Fibroblast of upper back skin (primary cell): ENCODE data around the gene STAP1.

Experiments used
- DNase-seq: peaks from one replicate; pipeline ENCODE4 v3.0.0-alpha.2; 2013

Gene STAP1

DNA sequence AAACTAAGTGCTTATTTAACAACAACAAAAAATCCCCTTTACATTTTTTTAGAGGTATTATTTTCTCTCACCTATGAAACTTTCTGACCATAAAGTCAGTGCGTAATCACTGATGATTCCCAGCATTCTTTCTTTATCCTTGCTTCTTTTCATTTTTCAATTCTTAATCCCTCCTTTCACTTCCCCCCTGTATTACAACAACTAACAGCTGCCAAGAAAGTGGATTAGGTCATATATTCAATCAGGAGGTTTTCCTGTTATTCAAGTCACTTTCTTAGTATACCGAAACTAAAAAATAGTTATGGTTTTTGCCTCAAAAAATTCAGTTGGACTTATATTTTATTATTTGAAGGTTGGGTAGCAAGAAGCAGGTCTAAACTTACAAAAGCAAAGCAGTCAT is 2.1 kb upstream of the STAP1 start:
- no peak for DNase-seq

DNA sequence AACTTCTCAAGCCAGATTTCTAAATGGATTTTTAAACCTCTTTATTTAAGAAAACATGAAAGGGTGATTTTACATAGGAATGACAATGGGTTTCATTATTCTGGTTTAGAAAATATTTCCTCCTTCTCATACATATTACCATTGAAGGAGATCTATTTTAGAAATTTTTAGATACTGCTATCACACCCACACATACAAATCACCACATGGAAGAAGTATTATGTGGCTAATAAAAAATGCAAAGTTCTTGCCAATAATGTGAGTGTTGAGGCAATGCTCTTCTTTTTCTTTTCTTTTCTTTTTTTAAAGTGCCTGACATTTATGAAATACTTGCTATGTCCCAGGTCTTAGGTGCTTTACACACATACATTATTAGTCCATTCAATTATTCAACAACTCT is 6.8 kb downstream of the STAP1 start:
- peak; percentile 66 for DNase-seq

DNA sequence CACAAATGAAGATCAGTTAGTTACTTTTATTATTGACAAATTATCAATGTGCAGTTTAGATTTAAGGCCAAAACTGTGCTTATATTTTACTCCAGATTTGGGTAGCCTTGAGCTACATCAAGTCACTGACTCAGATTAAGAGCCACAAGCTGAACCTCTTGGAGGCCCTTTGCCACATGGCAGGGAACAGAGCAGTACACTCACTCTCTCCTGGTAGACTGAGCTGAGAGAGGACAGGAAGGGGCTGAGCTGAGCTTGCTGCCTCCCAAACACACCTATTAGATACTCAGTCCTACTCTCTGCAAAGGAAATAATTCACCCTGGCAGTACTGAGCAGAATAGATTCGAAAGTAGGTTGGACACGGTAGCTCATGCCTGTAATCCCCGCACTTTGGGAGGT is 7.8 kb downstream of the STAP1 start:
- no peak for DNase-seq

DNA sequence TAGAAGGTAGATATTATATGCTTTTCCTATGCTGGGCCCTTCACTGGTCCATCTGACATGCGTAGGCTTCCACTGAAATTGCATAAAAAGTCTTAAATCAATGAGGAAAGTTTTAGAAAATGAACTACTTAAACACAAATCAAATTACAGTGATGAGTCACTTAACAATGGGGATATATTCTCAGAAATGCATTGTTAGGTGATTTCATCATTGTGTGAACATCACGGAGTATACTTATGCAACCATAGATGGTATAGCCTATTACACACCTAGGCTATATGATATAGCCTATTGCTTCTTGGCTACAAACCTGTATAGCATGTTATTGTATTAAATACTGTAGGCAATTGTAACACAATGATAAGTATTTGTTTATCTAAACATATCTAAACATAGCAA is 10.3 kb downstream of the STAP1 start:
- peak; percentile 56 for DNase-seq

DNA sequence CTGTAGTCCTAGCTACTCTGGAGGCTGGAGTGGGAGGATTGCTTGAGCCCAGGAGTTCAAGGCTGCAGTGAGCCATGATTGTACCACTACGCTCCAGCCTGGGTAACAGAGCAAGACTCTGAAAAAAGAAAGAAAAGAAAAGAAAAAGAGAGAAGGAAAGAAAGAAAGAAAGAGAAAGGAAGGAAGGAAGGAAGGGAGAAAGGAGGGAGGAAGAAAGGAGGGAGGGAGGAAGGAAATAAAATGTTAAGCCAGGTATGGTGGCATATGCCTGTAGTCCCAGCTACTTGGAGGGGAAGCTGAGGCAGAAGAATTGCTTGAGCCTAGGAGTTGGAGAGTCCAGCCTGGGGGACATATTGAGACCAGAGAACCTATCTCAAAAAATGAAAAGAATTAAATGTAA is 12.0 kb downstream of the STAP1 start:
- no peak for DNase-seq

DNA sequence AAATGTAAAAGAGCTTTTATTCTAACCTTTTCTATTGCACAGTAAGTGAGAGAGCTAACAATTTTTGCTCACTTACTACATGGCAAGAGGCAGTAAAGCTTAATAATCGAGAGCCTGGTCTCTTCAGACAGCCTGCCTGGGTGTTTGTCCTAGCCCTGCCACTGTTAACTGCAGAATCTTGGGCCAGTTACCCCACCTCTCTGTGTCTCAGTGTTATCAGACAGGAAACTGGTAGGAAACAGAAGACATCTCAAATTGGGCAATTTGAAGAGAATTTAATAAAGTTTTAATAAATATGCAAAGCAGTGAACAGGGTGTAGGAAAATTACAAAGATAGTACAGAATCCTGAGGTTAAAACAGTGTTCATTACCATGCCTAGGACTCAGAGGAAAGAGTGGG is 13.4 kb downstream of the STAP1 start:
- DNase-seq = no peak

DNA sequence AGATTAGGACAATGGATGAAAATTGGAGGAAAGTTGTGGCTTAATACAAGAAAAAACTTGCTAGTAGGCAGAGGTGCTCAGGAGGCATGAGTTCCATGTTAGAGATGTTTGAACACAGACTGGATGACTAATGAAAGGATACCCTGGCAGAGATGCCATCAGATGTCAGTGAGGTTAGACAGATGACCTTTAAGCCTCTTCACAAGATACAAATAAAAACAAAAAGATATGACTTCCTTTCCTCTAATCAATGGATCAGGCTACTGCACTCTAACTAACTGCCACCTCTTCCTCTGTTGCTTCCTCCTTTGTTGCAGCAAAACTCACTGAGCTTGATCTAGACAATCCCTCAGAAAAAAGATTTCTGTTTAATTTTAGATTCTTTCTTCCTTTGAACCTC is 14.7 kb downstream of the STAP1 start:
- no peak for DNase-seq

DNA sequence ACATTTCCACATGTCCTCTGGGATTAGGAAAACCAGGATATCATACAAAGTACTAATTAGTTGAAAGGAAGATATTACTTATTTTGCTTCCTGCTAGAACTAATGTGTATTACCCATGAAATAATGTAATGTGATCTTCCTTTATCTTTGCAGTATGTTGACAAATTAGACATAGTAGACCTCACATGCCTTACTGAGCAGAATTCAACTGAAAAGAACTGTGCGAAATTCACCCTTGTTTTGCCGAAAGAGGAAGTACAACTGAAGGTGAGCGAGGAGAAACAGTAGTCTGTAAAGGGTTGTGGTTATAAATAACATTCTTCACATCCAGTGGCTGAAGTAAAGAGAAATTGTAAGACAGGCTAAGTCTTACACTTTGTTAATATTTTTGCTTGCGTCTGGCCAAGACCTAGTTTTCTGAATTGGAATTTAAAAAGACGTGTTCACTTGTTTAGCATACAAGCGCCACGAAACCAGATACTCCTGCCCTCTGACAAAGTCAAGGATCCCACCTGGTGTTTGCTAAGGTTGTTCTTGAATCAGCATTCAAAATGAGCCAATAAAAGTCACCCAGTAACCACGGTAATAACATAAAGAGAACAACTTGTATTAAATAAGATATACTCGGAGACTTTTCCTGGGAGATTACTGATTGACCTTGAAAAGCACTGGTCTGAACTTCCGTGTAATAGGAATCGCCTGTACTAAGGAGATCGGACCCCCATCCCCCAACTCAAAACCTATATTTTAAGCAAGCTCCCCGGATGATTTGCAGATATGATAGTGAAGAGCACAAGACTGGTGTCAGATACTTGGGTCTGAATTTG is 16.9 kb downstream of the STAP1 start:
- DNase-seq = no peak

DNA sequence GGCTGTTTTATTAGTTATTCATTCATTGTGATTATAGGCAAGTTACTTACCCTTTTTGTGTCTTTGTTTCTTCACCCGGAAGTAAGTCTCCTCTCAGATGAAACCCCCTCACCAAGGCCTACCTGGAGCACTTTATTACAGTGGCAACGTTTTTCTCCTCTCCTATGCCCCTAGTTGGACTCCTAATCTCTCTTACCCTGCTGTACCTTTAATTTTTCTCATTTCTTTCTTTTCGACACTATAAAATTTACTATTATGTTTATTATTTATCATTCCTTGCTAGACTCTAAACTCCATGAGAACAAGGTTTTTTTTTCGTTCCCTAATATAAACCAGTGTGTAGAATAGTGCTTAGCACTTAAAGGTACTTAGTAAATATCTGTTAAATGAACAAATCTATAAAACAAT is 17.5 kb downstream of the STAP1 start:
- no peak for DNase-seq

DNA sequence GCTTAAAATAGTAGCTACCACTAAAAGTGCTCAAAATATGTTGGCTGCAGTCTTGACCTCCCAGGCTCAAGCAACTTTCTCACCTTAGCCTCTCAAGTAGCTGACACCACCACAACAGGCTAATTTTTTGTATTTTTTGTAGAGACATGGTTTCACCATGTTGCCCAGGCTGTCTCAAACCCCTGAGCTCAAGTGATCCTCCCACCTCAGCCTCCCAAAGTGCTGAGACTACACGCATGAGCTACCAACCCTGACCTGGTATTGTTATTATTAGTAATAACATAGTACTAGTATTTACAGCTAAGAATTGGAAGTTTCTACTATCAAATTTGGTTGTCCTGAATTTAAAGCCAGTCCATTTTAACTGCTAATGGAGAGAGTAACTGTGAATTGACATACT is 18.0 kb downstream of the STAP1 start:
- no peak for DNase-seq

DNA sequence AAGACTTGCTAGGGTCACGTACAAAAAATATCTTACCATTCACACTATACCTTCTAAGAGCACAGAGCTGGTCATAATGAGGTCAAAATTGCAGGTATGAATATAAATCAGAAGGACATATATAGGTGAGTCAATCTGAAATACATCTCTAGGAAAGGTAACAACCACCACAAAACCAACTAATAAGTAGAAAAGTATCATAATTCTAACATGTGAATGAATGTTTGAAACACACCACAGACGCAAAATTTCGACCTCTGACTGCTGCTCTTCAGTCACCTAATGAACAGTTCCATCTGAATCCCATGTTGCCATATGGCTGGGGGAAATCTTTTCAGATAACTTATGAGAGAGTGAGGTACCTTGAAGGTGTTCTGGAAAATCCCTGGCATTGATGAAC is 22.1 kb downstream of the STAP1 start:
- no peak for DNase-seq

DNA sequence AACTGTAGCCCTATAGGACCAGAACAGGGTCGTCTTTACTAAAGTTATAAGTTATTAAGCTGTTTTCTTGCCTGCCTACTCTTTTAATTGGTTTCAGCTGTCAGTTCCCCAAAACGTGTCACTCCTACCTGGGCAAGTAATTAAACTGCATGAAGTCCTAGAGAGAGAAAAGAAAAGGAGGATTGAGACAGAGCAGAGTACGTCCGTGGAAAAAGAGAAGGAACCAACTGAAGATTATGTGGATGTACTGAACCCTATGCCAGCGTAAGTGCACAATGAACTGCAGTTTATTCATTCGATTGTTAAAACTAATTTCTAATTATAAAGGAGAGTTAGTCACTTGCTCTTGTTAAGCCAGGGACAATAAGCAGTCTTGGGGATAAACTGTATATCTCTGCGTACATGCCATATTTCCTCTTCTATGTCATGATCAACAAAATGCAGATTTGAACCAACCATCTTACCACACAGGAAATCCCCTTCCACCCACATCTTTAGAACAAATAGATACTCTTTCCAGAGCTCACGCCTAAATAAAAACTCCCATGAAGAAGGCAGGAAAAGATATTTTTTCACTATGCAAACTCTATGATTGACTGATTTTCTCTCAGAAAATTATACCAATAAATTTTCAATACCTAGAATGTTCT is 22.8 kb downstream of the STAP1 start:
- no peak for DNase-seq

DNA sequence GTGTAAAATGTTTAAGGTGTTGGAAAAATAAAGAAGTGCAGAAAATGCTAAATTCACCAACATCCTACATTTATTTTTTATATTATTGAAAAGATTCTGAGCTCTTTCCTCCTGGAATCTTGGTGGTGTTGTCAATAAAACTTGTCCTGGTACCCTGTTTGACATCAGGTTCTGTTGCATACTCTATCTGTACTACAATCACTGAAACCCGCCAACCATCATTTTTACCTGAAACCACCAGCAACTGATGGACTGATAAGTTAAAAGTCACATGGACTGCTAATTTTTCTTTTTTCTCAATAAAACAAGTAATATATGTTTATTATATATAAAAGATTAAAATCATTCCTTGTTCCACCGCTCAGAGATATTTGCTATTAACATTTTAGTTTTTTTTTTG is 23.4 kb downstream of the STAP1 start:
- DNase-seq = no peak

DNA sequence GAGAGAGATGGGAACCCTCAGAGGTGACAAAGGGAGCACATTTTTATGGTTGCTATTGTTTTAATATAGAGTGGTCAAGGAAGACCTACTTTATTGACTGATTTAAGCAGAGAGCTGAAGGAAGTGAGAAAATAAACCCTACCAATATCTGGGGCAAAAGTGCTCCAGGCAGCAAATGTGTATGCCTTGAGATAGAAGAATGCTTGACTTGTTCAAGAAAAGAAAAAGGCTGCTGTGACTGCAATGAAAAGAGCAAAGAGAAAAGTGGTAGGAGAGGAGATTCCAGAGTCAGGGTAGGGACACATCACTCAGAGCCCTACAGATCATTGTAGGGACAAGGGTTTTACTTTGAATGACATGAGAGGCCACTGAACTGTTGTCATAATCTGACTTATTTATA is 26.0 kb downstream of the STAP1 start:
- no peak for DNase-seq

DNA sequence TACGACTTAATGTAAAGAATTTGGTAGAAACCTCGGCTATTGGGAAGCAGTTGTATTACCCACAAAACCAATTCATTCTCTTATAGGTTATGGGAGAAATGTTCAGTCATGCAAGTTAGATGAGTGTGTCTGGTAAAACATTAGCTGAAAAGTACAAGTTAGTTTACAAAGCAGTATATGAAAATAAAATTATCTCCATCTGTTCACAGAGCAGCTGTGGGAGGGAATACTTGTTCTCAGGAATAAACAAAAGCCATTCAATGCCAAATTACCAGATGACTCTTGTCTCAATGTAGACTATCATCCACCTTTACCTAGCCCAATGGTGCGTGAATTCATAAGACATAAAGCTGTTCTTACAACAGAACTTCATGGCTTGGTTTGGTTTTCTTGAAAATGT is 28.6 kb downstream of the STAP1 start:
- DNase-seq = no peak

DNA sequence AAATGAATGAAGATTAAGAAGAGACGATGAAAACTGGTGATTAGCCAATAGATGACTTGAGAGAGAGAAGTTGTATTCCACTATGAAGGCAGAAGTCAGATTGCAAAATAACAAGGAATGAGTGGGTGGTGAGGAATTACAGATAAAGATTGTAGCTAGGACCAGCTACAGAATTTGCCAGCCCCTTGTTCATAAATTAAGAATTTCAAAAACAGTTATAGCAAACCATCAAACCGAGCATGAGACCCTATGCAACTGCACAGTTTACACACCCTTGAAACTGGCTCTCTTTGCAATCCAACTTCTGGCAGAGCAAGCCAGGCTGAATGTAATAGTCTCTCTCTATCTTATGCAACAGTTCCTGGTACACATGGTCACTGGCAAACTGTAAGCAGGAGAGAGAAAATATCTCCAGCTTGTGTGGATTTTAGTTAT is 35.2 kb downstream of the STAP1 start:
- DNase-seq = peak; percentile 43

DNA sequence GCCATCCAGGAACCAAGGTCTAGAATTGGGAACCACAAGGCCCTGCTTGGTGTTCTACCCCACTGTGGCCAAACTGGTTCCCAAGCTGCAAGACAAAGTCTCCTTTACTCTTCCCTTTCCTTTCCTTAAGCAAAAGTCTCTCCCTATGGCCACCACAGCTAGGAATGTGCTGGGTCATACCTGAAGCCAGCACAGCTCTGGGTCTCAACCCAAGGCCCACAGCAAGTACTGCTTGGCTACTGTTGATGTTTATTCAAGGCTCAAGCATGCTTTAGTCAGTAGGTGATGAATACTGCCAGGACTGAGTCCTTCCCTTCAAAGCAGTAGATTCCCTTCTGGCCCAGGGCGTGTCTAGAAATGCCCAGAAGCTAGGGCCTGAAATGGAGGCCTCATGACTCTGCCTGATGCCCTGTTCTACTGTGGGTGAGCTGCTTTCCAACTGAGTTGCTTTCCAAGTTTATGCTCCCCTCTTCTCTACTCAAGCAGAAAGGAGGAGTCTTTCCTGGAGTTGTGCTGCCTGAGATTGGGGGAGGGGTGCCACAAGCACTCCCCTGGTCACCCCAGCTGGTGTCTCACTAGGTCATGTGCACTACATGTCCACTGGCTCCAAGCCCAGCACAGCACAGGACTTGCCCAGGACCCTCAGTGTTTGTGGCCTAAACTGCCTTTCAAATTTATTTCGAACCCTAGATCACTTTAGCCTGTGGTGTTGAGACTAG is 44.9 kb downstream of the STAP1 start:
- DNase-seq = no peak

DNA sequence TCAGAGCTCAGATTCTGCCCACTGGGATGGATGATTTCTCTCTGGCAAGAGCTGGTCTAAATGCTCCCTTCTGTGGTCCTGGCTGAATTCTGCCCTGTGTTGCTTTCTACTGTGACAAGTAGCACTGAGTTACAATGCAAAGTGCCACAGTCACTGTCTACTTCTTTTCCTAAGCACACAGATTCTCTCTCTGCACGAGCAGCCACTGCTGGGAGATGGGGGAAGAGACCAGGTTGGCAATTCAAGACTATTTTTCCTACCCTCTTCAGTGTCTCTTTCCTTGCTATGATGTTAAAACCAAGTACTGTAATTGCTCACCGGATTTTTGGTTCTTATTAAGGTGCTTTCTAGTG is 45.5 kb downstream of the STAP1 start:
- no peak for DNase-seq

DNA sequence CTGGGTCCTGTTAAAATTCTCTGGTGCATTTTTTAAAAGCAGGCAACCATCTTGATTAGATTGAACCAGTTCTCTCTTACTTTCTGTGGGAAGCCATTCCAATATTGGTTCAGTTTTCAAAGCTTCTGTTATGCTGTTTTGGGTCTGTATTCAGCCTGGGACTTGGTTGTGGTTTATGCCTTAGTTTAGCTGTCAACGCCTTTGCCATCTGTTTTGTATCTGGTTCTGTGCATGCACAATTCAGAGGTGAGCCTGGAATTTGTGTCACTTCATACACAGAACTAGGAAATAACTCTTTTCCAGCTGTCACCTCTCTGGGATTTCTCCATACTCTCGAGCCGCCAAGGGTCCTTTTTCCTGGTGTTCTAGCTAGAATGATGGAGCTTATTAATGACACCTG is 46.2 kb downstream of the STAP1 start:
- DNase-seq = peak; percentile 45

DNA sequence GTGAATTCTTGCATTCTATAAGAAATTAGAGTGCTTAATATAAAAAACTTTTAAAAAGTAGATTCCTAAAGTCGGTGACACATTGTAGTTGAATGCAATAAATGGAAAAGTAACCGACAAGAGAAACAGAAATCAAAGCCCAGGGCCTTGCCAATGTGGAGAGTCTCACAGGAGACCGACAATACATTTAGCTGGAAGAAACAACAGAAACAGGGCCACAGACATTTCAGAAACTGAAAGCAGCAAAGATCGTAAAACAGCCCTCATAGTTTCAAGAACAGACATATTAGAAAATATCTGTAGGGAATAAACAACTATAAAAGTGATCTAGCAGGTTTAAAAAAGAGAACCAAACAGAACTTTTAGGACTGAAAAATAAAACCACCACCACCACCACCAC is 49.5 kb downstream of the STAP1 start:
- peak; percentile 5 for DNase-seq

DNA sequence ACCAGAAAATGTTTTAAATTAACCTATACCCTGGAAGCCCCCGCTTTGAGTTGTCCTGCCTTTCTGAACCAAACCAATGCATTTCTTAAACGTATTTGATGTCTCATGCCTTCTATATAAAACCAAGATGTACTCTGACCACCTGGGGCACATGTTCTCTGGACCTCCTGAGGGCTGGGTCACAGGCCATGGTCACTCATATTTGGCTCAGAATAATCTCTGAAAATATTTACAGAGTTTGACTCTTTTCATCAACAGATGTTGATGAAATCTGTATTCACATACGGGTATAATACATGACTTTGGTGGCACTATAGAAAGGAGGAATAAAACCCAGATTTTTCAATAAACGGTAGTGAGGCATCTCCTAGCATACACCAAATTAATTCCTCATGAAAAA is 55.7 kb downstream of the STAP1 start:
- DNase-seq = no peak

DNA sequence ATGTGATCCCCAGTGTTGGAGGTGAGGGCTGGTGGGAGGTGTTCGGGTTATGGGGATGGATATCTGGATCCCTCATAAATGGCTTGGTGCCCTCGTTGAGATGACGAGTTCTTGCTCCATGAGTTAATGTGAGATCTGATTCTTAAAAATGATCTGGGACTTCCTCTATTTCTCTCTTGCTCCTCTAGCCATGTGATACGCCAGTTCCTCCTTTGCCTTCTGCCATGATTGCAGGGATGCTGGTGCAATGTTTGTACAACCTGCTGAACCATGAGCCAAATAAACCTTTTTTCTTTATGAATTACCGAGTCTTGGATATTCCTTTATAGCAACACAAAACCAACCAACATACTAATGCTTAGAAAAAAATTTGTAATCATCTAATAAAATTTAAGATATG is 56.6 kb downstream of the STAP1 start:
- no peak for DNase-seq

DNA sequence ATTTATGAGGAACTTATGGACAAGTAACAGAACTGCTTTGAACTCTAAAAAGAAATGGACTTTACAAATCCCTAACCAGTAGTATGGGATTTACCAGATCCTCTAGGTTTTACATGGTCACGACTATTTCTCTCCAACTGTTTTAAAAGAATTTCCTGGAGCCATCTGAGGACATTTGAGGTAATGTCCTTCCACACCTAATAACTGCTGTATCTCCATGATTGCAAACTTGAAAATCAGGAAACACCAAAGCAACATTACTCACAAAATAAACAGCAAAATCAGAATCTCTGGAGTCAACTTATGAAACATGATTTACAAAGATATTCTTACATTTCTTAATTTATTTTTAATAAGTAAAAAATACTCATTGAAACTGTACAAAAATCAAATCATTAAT is 58.0 kb downstream of the STAP1 start:
- DNase-seq = no peak

DNA sequence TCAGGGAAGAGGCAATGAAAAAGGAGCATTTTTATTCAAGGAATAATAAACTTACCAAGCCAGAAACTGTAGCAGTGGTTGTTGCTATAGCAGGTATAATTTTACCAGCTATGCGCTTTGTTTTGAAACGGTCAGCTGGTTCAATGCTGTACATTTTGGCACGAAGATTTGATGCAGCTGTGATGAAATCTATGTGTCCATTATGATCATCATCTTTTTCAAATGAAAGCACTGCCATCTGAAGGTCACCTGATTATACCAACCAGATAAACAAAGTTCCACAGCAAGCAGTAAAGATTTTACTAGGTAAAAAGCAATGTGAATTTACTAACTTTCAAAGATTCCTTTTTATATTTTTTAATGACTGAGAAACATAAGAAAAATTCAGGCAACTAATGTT is 66.4 kb downstream of the STAP1 start:
- no peak for DNase-seq
